Liver (tissue), 9 donors: Measurements from ENCODE around the gene LNX1. TPM values are rescaled to one million over a fixed set of nuclear protein-coding genes. Genes with fewer than 3 reads are reported as not detected.

Source experiments
- DNase-seq: peaks from one replicate; pipeline ENCODE4 v3.0.0-alpha.2; 2017; ENCODE audit warnings: low spot score
- H3K27ac ChIP-seq, 2 donors: one replicate each; pipeline ENCODE4 v1.7.0; 2013; ENCODE audit warnings: inconsistent platforms in 2 of 2, low read length in 2 of 2, control low read depth in 1 of 2, low read depth in 1 of 2, mild to moderate bottlenecking in 1 of 2
- H3K27me3 ChIP-seq, 4 donors: one replicate each; pipeline versions ENCODE4 v1.6.1 to v1.7.0; 2013; ENCODE audit warnings: low read length in 3 of 4, inconsistent platforms in 1 of 4, mild to moderate bottlenecking in 1 of 4, moderate library complexity in 1 of 4; ENCODE audit not compliant: control insufficient read depth in 4 of 4, insufficient read depth in 4 of 4
- H3K36me3 ChIP-seq, 4 donors: one replicate each; pipeline versions ENCODE4 v1.6.1 to v1.7.0; 2013; ENCODE audit warnings: low read length in 3 of 4, mild to moderate bottlenecking in 3 of 4, low read depth in 1 of 4, moderate library complexity in 1 of 4; ENCODE audit not compliant: control insufficient read depth in 4 of 4, insufficient read depth in 3 of 4
- H3K4me1 ChIP-seq, 4 donors: one replicate each; pipeline versions ENCODE4 v1.6.1 to v1.7.0; 2013; ENCODE audit warnings: low read length in 3 of 4, mild to moderate bottlenecking in 3 of 4, moderate library complexity in 1 of 4; ENCODE audit not compliant: control insufficient read depth in 4 of 4, insufficient read depth in 4 of 4
- H3K4me3 ChIP-seq, 3 donors: one replicate each; pipeline versions ENCODE4 v1.6.1 to v1.7.0; 2013; ENCODE audit warnings: low read length in 3 of 3, control low read depth in 1 of 3, low read depth in 1 of 3, mild to moderate bottlenecking in 1 of 3
- H3K9ac ChIP-seq, 2 donors: one replicate each; pipeline ENCODE4 v1.7.0; 2013; ENCODE audit warnings: low read length in 2 of 2, mild to moderate bottlenecking in 2 of 2, moderate library complexity in 2 of 2, control low read depth in 1 of 2, low read depth in 1 of 2
- H3K9me3 ChIP-seq, 4 donors: one replicate each; pipeline versions ENCODE4 v1.6.1 to v1.7.0; 2013; ENCODE audit warnings: low read length in 3 of 4; ENCODE audit not compliant: control insufficient read depth in 4 of 4
- FOXA2 ChIP-seq: IDR thresholded peaks from 2 replicates; pipeline ENCODE4 v1.6.1; 2016; ENCODE audit warnings: antibody characterized with exemption
- GABPA ChIP-seq, 2 donors: IDR thresholded peaks in 1 of 2; conservative IDR thresholded peaks in 1 of 2; 2 replicates each; pipeline ENCODE4 v1.6.1; 2016; ENCODE audit warnings: antibody characterized with exemption in 2 of 2, mild to moderate bottlenecking in 1 of 2, moderate library complexity in 1 of 2
- HNF4A ChIP-seq, 2 donors: conservative IDR thresholded peaks; 2 replicates each; pipeline ENCODE4 v1.6.1; 2016; ENCODE audit warnings: antibody characterized with exemption in 2 of 2, mild to moderate bottlenecking in 2 of 2
- HNF4G ChIP-seq: IDR thresholded peaks from 2 replicates; pipeline ENCODE4 v1.6.1; 2016; ENCODE audit warnings: antibody characterized with exemption
- JUND ChIP-seq, 2 donors: IDR thresholded peaks; 2 replicates each; pipeline ENCODE4 v1.6.1; 2016; ENCODE audit warnings: antibody characterized with exemption in 2 of 2
- NR2F2 ChIP-seq: IDR thresholded peaks from 2 replicates; pipeline ENCODE4 v1.6.1; 2016; ENCODE audit warnings: antibody characterized with exemption
- RAD21 ChIP-seq, 2 donors: IDR thresholded peaks; 2 replicates each; pipeline ENCODE4 v1.6.1; 2016; ENCODE audit warnings: antibody characterized with exemption in 2 of 2, mild to moderate bottlenecking in 2 of 2
- RXRA ChIP-seq, 2 donors: IDR thresholded peaks; 2 replicates each; pipeline ENCODE4 v1.6.1; 2017 to 2018; ENCODE audit warnings: antibody characterized with exemption in 2 of 2, mild to moderate bottlenecking in 1 of 2
- TAF1 ChIP-seq: conservative IDR thresholded peaks from 2 replicates; pipeline ENCODE4 v1.6.1; 2016; ENCODE audit warnings: antibody characterized with exemption, mild to moderate bottlenecking
- YY1 ChIP-seq: IDR thresholded peaks from 2 replicates; pipeline ENCODE4 v1.6.1; 2016; ENCODE audit warnings: antibody characterized with exemption, mild to moderate bottlenecking
- WGBS: extraction: QIAGEN DNeasy Blood & Tissue Kit; methylation state at CpG from one replicate; pipeline ENCODE4 v1.1.7; 2013; 5-methylcytosine and 5-hydroxymethylcytosine counted together
- polyA plus RNA-seq, 2 donors: library from polyadenylated mRNA; stranded (reverse) in 1 of 2; unstranded in 1 of 2; fragments of 200-250 nt in 1 of 2; fragments of >200 nt in 1 of 2; fragmentation: Nextera tagmentation in 1 of 2; extraction: Ambion mirVana in 1 of 2; gene quantifications; one replicate each; pipeline versions ENCODE4 v1.2.1 to v1.2.3, GENCODE V29; 2013 to 2015
- total RNA-seq, 2 donors: library from RNA; depleted of rRNA; stranded (reverse); fragments of >200 nt; gene quantifications; one replicate each; pipeline ENCODE4 v1.2.3, GENCODE V29; 2014
- TF ChIP-seq, protein P1 (sequence below): IDR thresholded peaks from 2 replicates; pipeline ENCODE4 v1.6.1; 2016; ENCODE audit warnings: antibody characterized with exemption, mild to moderate bottlenecking
- TF ChIP-seq, protein P2 (sequence below): IDR thresholded peaks from 2 replicates; pipeline ENCODE4 v1.6.1; 2016; ENCODE audit warnings: antibody characterized with exemption
- TF ChIP-seq, protein P3 (sequence below): fragments of 150-350 bp; IDR thresholded peaks from 2 replicates; pipeline ENCODE4 v1.5.1; 2017; ENCODE audit warnings: improper control_type of control experiment, low read depth, low read length; ENCODE audit not compliant: missing input control
- TF ChIP-seq, protein P4 (sequence below): IDR thresholded peaks from 2 replicates; pipeline ENCODE4 v1.6.1; 2016; ENCODE audit warnings: antibody characterized with exemption
- donor health status: healthy.
- donor health status: healthy.
- donor health status: healthy.
- donor health status: healthy.
- donor health status: healthy.

LNX1 gene
- total and polyA plus RNA-seq, 4 donors, result 1.5 to 3.4 (median 2.3) TPM

- no peaks in the 10 kb centered on the region for H3K36me3 ChIP-seq
- no peak for TF ChIP-seq GABPA (IDR thresholded peaks at IDR 0.05 in 1 of 2, conservative IDR thresholded peaks at IDR 0.05 in 1 of 2)
- no peak for TF ChIP-seq RXRA (IDR thresholded peaks at IDR 0.05)
- TF ChIP-seq FOXA2, result no peak
- TF ChIP-seq RAD21 (IDR thresholded peaks at IDR 0.05), result no peak
- no peak for TF ChIP-seq HNF4A (conservative IDR thresholded peaks at IDR 0.05)
- no peak for TF ChIP-seq YY1
- TF ChIP-seq NR2F2, result no peak
- TF ChIP-seq, protein P1, sequence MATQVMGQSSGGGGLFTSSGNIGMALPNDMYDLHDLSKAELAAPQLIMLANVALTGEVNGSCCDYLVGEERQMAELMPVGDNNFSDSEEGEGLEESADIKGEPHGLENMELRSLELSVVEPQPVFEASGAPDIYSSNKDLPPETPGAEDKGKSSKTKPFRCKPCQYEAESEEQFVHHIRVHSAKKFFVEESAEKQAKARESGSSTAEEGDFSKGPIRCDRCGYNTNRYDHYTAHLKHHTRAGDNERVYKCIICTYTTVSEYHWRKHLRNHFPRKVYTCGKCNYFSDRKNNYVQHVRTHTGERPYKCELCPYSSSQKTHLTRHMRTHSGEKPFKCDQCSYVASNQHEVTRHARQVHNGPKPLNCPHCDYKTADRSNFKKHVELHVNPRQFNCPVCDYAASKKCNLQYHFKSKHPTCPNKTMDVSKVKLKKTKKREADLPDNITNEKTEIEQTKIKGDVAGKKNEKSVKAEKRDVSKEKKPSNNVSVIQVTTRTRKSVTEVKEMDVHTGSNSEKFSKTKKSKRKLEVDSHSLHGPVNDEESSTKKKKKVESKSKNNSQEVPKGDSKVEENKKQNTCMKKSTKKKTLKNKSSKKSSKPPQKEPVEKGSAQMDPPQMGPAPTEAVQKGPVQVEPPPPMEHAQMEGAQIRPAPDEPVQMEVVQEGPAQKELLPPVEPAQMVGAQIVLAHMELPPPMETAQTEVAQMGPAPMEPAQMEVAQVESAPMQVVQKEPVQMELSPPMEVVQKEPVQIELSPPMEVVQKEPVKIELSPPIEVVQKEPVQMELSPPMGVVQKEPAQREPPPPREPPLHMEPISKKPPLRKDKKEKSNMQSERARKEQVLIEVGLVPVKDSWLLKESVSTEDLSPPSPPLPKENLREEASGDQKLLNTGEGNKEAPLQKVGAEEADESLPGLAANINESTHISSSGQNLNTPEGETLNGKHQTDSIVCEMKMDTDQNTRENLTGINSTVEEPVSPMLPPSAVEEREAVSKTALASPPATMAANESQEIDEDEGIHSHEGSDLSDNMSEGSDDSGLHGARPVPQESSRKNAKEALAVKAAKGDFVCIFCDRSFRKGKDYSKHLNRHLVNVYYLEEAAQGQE, result no peak
- no peak for TF ChIP-seq HNF4G
- no peak for TF ChIP-seq JUND (IDR thresholded peaks at IDR 0.05)
- TF ChIP-seq, protein P2, sequence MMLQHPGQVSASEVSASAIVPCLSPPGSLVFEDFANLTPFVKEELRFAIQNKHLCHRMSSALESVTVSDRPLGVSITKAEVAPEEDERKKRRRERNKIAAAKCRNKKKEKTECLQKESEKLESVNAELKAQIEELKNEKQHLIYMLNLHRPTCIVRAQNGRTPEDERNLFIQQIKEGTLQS, result no peak
- H3K27me3 ChIP-seq, result no peaks in the 10 kb centered on the region
- no peak for DNase-seq
- 82% methylated on average over 3 of the region's 3 CpGs for WGBS
- no peak overlapping the region for H3K4me3 ChIP-seq
- H3K9me3 ChIP-seq, result no peaks in the 10 kb centered on the region
- H3K27ac ChIP-seq, result no peak overlapping the region
- no peak overlapping the region for H3K9ac ChIP-seq
- no peaks in the 10 kb centered on the region for H3K4me1 ChIP-seq
Measured at GRCh38 chr4:53608242-53608641, 17.0 kb upstream of the LNX1 start.

- H3K4me1 ChIP-seq, result no peaks in the 10 kb centered on the region
- H3K27me3 ChIP-seq, result no peaks in the 10 kb centered on the region
- no peak for TF ChIP-seq RXRA (IDR thresholded peaks at IDR 0.05)
- peak; percentile 11 for TF ChIP-seq NR2F2
- H3K9ac ChIP-seq, result no peak overlapping the region
- WGBS, result 68% methylated on average over 3 of the region's 3 CpGs
- no peaks in the 10 kb centered on the region for H3K9me3 ChIP-seq
- DNase-seq, result no peak
- H3K27ac ChIP-seq, result no peak overlapping the region
- no peak overlapping the region for H3K4me3 ChIP-seq
- no peaks in the 10 kb centered on the region for H3K36me3 ChIP-seq
Measured at GRCh38 chr4:53605783-53606182, 14.5 kb upstream of the LNX1 start.

- TF ChIP-seq FOXA2 (no peak), RXRA (IDR thresholded peaks at IDR 0.05) (no peak), TAF1 (no peak), NR2F2 (no peak), YY1 (no peak), HNF4G (no peak), RAD21 (IDR thresholded peaks at IDR 0.05) (no peak), JUND (IDR thresholded peaks at IDR 0.05) (no peak)
- TF ChIP-seq, protein P3, sequence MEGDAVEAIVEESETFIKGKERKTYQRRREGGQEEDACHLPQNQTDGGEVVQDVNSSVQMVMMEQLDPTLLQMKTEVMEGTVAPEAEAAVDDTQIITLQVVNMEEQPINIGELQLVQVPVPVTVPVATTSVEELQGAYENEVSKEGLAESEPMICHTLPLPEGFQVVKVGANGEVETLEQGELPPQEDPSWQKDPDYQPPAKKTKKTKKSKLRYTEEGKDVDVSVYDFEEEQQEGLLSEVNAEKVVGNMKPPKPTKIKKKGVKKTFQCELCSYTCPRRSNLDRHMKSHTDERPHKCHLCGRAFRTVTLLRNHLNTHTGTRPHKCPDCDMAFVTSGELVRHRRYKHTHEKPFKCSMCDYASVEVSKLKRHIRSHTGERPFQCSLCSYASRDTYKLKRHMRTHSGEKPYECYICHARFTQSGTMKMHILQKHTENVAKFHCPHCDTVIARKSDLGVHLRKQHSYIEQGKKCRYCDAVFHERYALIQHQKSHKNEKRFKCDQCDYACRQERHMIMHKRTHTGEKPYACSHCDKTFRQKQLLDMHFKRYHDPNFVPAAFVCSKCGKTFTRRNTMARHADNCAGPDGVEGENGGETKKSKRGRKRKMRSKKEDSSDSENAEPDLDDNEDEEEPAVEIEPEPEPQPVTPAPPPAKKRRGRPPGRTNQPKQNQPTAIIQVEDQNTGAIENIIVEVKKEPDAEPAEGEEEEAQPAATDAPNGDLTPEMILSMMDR, result no peak
- TF ChIP-seq, protein P1, result no peak
- TF ChIP-seq, protein P4, sequence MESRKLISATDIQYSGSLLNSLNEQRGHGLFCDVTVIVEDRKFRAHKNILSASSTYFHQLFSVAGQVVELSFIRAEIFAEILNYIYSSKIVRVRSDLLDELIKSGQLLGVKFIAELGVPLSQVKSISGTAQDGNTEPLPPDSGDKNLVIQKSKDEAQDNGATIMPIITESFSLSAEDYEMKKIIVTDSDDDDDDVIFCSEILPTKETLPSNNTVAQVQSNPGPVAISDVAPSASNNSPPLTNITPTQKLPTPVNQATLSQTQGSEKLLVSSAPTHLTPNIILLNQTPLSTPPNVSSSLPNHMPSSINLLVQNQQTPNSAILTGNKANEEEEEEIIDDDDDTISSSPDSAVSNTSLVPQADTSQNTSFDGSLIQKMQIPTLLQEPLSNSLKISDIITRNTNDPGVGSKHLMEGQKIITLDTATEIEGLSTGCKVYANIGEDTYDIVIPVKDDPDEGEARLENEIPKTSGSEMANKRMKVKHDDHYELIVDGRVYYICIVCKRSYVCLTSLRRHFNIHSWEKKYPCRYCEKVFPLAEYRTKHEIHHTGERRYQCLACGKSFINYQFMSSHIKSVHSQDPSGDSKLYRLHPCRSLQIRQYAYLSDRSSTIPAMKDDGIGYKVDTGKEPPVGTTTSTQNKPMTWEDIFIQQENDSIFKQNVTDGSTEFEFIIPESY, result no peak
Measured at GRCh38 chr4:53602390-53602789, 11.1 kb upstream of the LNX1 start.

More at GRCh38 chr4:53602390-53602789, 11.1 kb upstream of the LNX1 start:
- Histone ChIP-seq H3K4me1 (no peaks in the 10 kb centered on the region), H3K4me3 (no peak overlapping the region), H3K27me3 (no peaks in the 10 kb centered on the region), H3K9ac (no peak overlapping the region), H3K9me3 (no peaks in the 10 kb centered on the region), H3K36me3 (no peaks in the 10 kb centered on the region), H3K27ac (no peak overlapping the region)
- no peak for DNase-seq
- WGBS, result 86% methylated on average over 3 of the region's 3 CpGs
